DOHH2 (cell line): ENCODE data around the gene SLC6A8.

Experiments used
- H3F3A ChIP-seq: fragments of 200-600 bp; sonication (generic), shearing (Covaris generic); 2 replicates; pipeline ENCODE4 v1.6.0; 2016; ENCODE audit warnings: antibody characterized with exemption, mild to moderate bottlenecking; ENCODE audit not compliant: control insufficient read depth, insufficient read depth
- H3K27ac ChIP-seq: fragments of 200-600 bp; sonication (generic); 2 replicates; pipeline ENCODE4 v1.5.1; 2014; ENCODE audit warnings: low read depth, mild to moderate bottlenecking, low read length, moderate library complexity
- H3K27me3 ChIP-seq: fragments of 200-600 bp; sonication (generic); 2 replicates; pipeline ENCODE4 v1.6.1; 2014; ENCODE audit warnings: mild to moderate bottlenecking, low read length, mixed read lengths; ENCODE audit not compliant: control insufficient read depth
- H3K36me3 ChIP-seq: fragments of 200-600 bp; sonication (generic); 2 replicates; pipeline ENCODE4 v1.6.1; 2014; ENCODE audit warnings: mild to moderate bottlenecking, low read length, moderate library complexity, mixed read lengths; ENCODE audit not compliant: control insufficient read depth
- H3K4me1 ChIP-seq: fragments of 200-600 bp; sonication (generic); 2 replicates; pipeline ENCODE4 v1.6.1; 2014; ENCODE audit warnings: mild to moderate bottlenecking, low read length, mixed read lengths; ENCODE audit not compliant: control insufficient read depth
- H3K4me2 ChIP-seq: fragments of 200-600 bp; sonication (generic); 2 replicates; pipeline ENCODE4 v1.6.0; 2014; ENCODE audit warnings: mild to moderate bottlenecking, low read length, moderate library complexity
- H3K4me3 ChIP-seq: fragments of 200-600 bp; sonication (generic); 2 replicates; pipeline ENCODE4 v1.5.1; 2014; ENCODE audit warnings: mild to moderate bottlenecking, low read length, mixed read lengths
- H3K79me2 ChIP-seq: fragments of 200-600 bp; sonication (generic); 2 replicates; pipeline ENCODE4 v1.6.1; 2014; ENCODE audit warnings: mild to moderate bottlenecking, low read length, mixed read lengths; ENCODE audit not compliant: control insufficient read depth
- H3K9me2 ChIP-seq: fragments of 200-600 bp; sonication (generic); replicated peaks from 2 replicates; pipeline ENCODE4 v1.6.1; 2014; ENCODE audit warnings: mild to moderate bottlenecking, low read length, mixed read lengths; ENCODE audit not compliant: control insufficient read depth
- H3K9me3 ChIP-seq: fragments of 200-600 bp; sonication (generic); 2 replicates; pipeline ENCODE4 v1.6.1; 2014; ENCODE audit warnings: antibody characterized with exemption, low read length, mixed read lengths; ENCODE audit not compliant: control insufficient read depth, insufficient read depth
- H4K20me1 ChIP-seq: fragments of 200-600 bp; sonication (generic); 2 replicates; pipeline ENCODE4 v1.6.0; 2014; ENCODE audit warnings: low read depth, mild to moderate bottlenecking, antibody characterized with exemption, low read length, moderate library complexity; ENCODE audit not compliant: control insufficient read depth, insufficient read depth
- EZH2phosphoT487 ChIP-seq: fragments of 200-600 bp; sonication (generic); IDR thresholded peaks from 2 replicates; pipeline ENCODE4 v1.6.1; 2017; ENCODE audit warnings: borderline replicate concordance, mild to moderate bottlenecking, antibody characterized with exemption, low read length, moderate library complexity, mixed read lengths
- TF ChIP-seq, protein P1 (sequence below): fragments of 200-600 bp; sonication (generic); IDR thresholded peaks from one replicate; pipeline ENCODE4 v1.5.1; 2014; ENCODE audit warnings: antibody characterized with exemption, mild to moderate bottlenecking, low read depth, low read length; ENCODE audit not compliant: poor library complexity, severe bottlenecking

The SLC6A8 gene

DNA sequence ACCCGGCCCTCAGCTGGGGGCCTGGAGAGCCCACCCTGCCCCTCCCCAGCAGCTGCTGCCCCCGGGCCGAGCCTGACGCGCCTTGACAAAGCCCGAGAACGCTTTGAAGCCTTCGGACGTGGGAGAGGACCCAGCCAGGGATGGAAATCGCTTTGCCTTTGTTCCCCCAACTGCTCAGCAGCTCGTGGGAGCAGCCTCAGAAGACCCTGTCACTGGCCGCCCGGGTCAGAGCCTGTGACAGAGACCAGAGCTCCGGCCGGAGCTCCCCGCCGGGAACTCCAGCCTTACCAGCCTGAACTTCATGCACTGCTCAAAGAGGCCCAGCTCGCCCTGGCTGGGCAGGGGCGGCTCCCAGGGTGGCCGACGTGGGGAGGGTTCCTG is 2.6 kb upstream of the SLC6A8 start:
- no peak overlapping the region for H3K4me2 ChIP-seq
- H3K79me2 ChIP-seq = no peaks in the 10 kb centered on the region
- TF ChIP-seq, protein P1, sequence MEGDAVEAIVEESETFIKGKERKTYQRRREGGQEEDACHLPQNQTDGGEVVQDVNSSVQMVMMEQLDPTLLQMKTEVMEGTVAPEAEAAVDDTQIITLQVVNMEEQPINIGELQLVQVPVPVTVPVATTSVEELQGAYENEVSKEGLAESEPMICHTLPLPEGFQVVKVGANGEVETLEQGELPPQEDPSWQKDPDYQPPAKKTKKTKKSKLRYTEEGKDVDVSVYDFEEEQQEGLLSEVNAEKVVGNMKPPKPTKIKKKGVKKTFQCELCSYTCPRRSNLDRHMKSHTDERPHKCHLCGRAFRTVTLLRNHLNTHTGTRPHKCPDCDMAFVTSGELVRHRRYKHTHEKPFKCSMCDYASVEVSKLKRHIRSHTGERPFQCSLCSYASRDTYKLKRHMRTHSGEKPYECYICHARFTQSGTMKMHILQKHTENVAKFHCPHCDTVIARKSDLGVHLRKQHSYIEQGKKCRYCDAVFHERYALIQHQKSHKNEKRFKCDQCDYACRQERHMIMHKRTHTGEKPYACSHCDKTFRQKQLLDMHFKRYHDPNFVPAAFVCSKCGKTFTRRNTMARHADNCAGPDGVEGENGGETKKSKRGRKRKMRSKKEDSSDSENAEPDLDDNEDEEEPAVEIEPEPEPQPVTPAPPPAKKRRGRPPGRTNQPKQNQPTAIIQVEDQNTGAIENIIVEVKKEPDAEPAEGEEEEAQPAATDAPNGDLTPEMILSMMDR = no peak
- no peak for TF ChIP-seq EZH2phosphoT487
- H3K27me3 ChIP-seq = no peaks in the 10 kb centered on the region
- no peak overlapping the region for H3K27ac ChIP-seq
- peaks cover 4% of the 10 kb centered on the region; the same call in 1 of the 2 replicates for H3K4me1 ChIP-seq
- H3F3A ChIP-seq = no peaks in the 10 kb centered on the region
- H4K20me1 ChIP-seq = no peaks in the 10 kb centered on the region
- H3K4me3 ChIP-seq = no peak overlapping the region
- no peaks in the 10 kb centered on the region for H3K9me3 ChIP-seq
- H3K9me2 ChIP-seq = no peaks in the 10 kb centered on the region
- H3K36me3 ChIP-seq = no peaks in the 10 kb centered on the region

DNA sequence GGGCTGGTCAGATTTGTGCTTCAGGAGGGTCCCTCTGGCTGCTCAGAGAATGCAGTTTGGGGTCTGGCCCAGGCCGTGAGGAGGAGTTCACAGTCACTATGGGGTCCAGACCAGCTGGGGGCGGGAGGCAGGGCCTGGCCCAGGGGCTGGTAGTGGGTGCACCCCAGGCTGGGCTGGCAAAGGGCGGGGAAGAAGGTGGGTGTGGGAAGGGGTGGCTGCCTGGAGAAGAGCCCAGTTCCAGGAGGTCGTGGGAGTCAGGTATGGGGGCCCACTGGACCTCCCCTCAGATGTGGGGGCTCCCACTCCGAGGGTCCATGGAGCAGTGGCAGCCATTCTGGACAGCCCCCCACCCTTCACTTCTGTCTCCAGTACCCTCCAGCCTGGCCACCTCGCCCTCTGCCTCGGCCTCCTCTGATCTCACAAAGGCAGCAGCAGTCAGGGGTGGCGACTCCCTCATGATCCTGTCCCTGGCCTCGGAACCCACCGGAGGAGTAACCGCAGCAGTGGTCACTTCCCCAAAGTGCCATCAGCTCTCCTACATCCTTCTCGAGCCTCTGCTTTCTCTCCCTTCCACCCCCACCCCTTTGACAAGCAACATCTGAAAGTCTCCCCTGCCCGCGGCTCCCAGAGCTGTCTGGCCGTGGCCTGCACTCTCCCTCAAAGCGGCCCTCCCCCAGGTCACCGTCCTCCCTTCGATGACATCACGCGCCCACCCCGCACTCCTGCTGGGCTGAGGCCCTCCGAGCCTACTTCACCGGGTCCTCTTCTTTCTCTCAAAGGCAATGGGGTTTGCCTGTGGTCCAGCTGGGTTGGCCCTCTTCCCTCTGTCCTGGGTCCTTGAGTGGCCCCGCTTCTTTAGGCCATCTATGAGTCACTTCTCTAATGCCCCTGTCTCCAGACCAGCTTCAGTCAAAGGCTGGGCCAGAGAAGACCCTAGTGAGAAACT is 1.7 kb upstream of the SLC6A8 start:
- Histone ChIP-seq H3K9me2 (no peaks in the 10 kb centered on the region), H3K79me2 (no peaks in the 10 kb centered on the region), H3K27ac (no peak overlapping the region), H4K20me1 (no peaks in the 10 kb centered on the region), H3K4me2 (no peak overlapping the region), H3F3A (no peaks in the 10 kb centered on the region), H3K4me3 (no peak overlapping the region), H3K27me3 (no peaks in the 10 kb centered on the region), H3K4me1 (peaks cover 4% of the 10 kb centered on the region; the same call in 1 of the 2 replicates), H3K36me3 (no peaks in the 10 kb centered on the region), H3K9me3 (no peaks in the 10 kb centered on the region)
- no peak for TF ChIP-seq EZH2phosphoT487
- TF ChIP-seq, protein P1 = no peak

DNA sequence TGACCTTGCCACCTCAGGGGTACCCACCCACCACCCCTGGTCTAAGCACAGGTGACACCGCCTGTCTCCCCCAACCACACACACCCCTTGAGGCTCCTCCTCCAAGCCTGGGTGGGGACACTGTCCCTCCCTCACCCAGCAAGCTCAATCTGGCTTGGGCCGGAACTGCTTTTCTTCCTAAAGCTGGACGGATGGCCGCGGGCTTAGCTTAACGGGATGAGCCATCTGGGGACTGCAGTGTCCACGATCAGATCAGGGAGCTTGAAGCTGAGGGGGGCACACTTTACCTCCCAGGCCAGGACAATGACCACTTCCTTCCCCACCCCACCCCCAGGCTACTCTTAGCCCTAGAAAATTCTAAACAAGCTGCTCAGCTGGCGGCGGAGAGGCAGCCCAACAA is 1.0 kb upstream of the SLC6A8 start:
- H3F3A ChIP-seq = no peaks in the 10 kb centered on the region
- H3K4me1 ChIP-seq = peaks cover 4% of the 10 kb centered on the region; the same call in 1 of the 2 replicates
- H3K36me3 ChIP-seq = no peaks in the 10 kb centered on the region
- H3K27ac ChIP-seq = no peak overlapping the region
- H3K4me3 ChIP-seq = no peak overlapping the region
- no peak overlapping the region for H3K4me2 ChIP-seq
- H3K79me2 ChIP-seq = no peaks in the 10 kb centered on the region
- H3K27me3 ChIP-seq = no peaks in the 10 kb centered on the region
- H3K9me2 ChIP-seq = no peaks in the 10 kb centered on the region
- H3K9me3 ChIP-seq = no peaks in the 10 kb centered on the region
- TF ChIP-seq, protein P1 = no peak
- no peak for TF ChIP-seq EZH2phosphoT487
- no peaks in the 10 kb centered on the region for H4K20me1 ChIP-seq
